ENCODE data around the gene CEACAM16.
"Not testable (repeated sequence)": the region's sequence is repeated elsewhere in the genome, so short reads cannot be mapped to it uniquely, and the experiment has no call there.

CEACAM16 gene

GRCh38 chr19:44680536-44680935, 18.4 kb upstream of the CEACAM16 start:
- DNase-seq (ENCODE audit: low spot score) = no peak
- no peak for TF ChIP-seq CTCF (IDR thresholded peaks at IDR 0.05; ENCODE audit: extremely low read depth, missing control alignments)

GRCh38 chr19:44681992-44682790, 16.8 kb upstream of the CEACAM16 start:
- no peak for TF ChIP-seq CTCF (IDR thresholded peaks at IDR 0.05; ENCODE audit: extremely low read depth, missing control alignments)
- no peak for DNase-seq (ENCODE audit: low spot score)

GRCh38 chr19:44682807-44683206, 16.1 kb upstream of the CEACAM16 start:
- no peak for TF ChIP-seq CTCF (IDR thresholded peaks at IDR 0.05; ENCODE audit: extremely low read depth, missing control alignments)
- no peak for DNase-seq (ENCODE audit: low spot score)

GRCh38 chr19:44683434-44684210, 15.3 kb upstream of the CEACAM16 start:
- no peak for DNase-seq (ENCODE audit: low spot score)
- no peak for TF ChIP-seq CTCF (IDR thresholded peaks at IDR 0.05; ENCODE audit: extremely low read depth, missing control alignments)

- not testable (repeated sequence) for DNase-seq (ENCODE audit: low spot score)
These were observed 14.6 kb upstream of the CEACAM16 start for GRCh38 chr19:44684396-44684795.

- no peak for DNase-seq (ENCODE audit: low spot score)
- TF ChIP-seq CTCF (IDR thresholded peaks at IDR 0.05; ENCODE audit: extremely low read depth, missing control alignments) = no peak
These were observed 13.8 kb upstream of the CEACAM16 start for GRCh38 chr19:44684892-44685863.

- TF ChIP-seq CTCF (IDR thresholded peaks at IDR 0.05; ENCODE audit: extremely low read depth, missing control alignments) = no peak
- no peak for DNase-seq (ENCODE audit: low spot score)
These were observed 13.1 kb upstream of the CEACAM16 start for GRCh38 chr19:44685877-44686276.

All from GM20000 (cell line).